Activated T-cell treated with anti-CD3 and anti-CD28 coated beads for 1 hour (primary cell): ENCODE data around the gene TMEM178A.
"Not testable (repeated sequence)": the region's sequence is repeated elsewhere in the genome, so short reads cannot be mapped to it uniquely, and the experiment has no call there.

Source experiments
- DNase-seq: peaks from one replicate; pipeline ENCODE4 v3.0.0-alpha.2; 2020; ENCODE audit warnings: low read depth

Gene TMEM178A

GRCh38 chr2:39648580-39648979, 17.1 kb upstream of the TMEM178A start:
- DNase-seq: no peak

- no peak for DNase-seq
Measured at GRCh38 chr2:39649511-39649910, 16.2 kb upstream of the TMEM178A start.

- no peak for DNase-seq
Measured at GRCh38 chr2:39650468-39650867, 15.2 kb upstream of the TMEM178A start.

GRCh38 chr2:39656215-39656614, 9.5 kb upstream of the TMEM178A start:
- DNase-seq: not testable (repeated sequence)

- no peak for DNase-seq
Measured at GRCh38 chr2:39657287-39657937, 8.3 kb upstream of the TMEM178A start.

GRCh38 chr2:39658371-39658770, 7.3 kb upstream of the TMEM178A start:
- DNase-seq: no peak

GRCh38 chr2:39659765-39660611, 5.7 kb upstream of the TMEM178A start:
- no peak for DNase-seq

GRCh38 chr2:39660612-39661236, 5.0 kb upstream of the TMEM178A start:
- DNase-seq: no peak

GRCh38 chr2:39661826-39662225, 3.9 kb upstream of the TMEM178A start:
- no peak for DNase-seq

- DNase-seq: no peak
Measured at GRCh38 chr2:39663187-39663930, 2.4 kb upstream of the TMEM178A start.

GRCh38 chr2:39664232-39664887, 1.4 kb upstream of the TMEM178A start:
- DNase-seq: no peak

GRCh38 chr2:39664888-39665591, 677 bp upstream of the TMEM178A start:
- DNase-seq: no peak

- no peak for DNase-seq
Measured at GRCh38 chr2:39666491-39667101, 879 bp downstream of the TMEM178A start.

- no peak for DNase-seq
Measured at GRCh38 chr2:39667104-39667885, 1.6 kb downstream of the TMEM178A start.

GRCh38 chr2:39667886-39668276, 2.2 kb downstream of the TMEM178A start:
- DNase-seq: no peak

- no peak for DNase-seq
Measured at GRCh38 chr2:39668576-39669080, 2.9 kb downstream of the TMEM178A start.

GRCh38 chr2:39671604-39672003, 5.9 kb downstream of the TMEM178A start:
- no peak for DNase-seq

- no peak for DNase-seq
Measured at GRCh38 chr2:39673018-39673417, 7.3 kb downstream of the TMEM178A start.

GRCh38 chr2:39676342-39676741, 10.6 kb downstream of the TMEM178A start:
- DNase-seq: no peak

GRCh38 chr2:39678170-39678569, 12.5 kb downstream of the TMEM178A start:
- DNase-seq: no peak
